HL-60 (cell line): ENCODE measurements around the gene ACOX2.

Source experiments
- DNase-seq, 2 experiments: peaks; one replicate each; pipeline ENCODE4 v3.0.0-alpha.2; 2010 to 2020; ENCODE audit warnings: low read depth in 1 of 2, low spot score in 1 of 2
- H3K27ac ChIP-seq: fragments of 250-450 bp; sonication (Bioruptor Pico); replicated peaks from 2 replicates; pipeline ENCODE4 v1.5.1; 2020; ENCODE audit warnings: mild to moderate bottlenecking, moderate library complexity
- H3K27me3 ChIP-seq: fragments of 250-450 bp; sonication (Bioruptor Pico); 2 replicates; pipeline ENCODE4 v1.5.1; 2021; ENCODE audit warnings: mild to moderate bottlenecking, moderate library complexity; ENCODE audit not compliant: insufficient read depth, poor library complexity, severe bottlenecking
- H3K4me3 ChIP-seq: replicated peaks from 2 replicates; pipeline ENCODE4 v1.5.1; 2011; ENCODE audit warnings: mild to moderate bottlenecking, control low read depth, low read length; ENCODE audit not compliant: insufficient read depth
- CTCF ChIP-seq: IDR thresholded peaks from one replicate; pipeline ENCODE4 v1.5.1; 2011; ENCODE audit warnings: low read length, control low read depth, inconsistent platforms; ENCODE audit not compliant: insufficient read depth
- GABPA ChIP-seq: IDR thresholded peaks from 2 replicates; pipeline ENCODE4 v1.6.1; 2012; ENCODE audit warnings: low read depth
- POLR2AphosphoS5 ChIP-seq: IDR thresholded peaks from 2 replicates; pipeline ENCODE4 v1.6.1; 2012; ENCODE audit warnings: low read depth
- REST ChIP-seq: IDR thresholded peaks from 2 replicates; pipeline ENCODE4 v1.6.1; 2012; ENCODE audit warnings: low read depth; ENCODE audit not compliant: insufficient replicate concordance
- SPI1 ChIP-seq: IDR thresholded peaks from 2 replicates; pipeline ENCODE4 v1.6.1; 2012; ENCODE audit warnings: low read depth, mild to moderate bottlenecking, borderline replicate concordance

ACOX2 gene

GRCh38 chr3:58534592-58535494, 2.1 kb downstream of the ACOX2 start:
- Histone ChIP-seq H3K27me3 (no peaks in the 10 kb centered on the region), H3K27ac (no peak overlapping the region), H3K4me3 (no peak overlapping the region)
- DNase-seq, result no peak
- TF ChIP-seq POLR2AphosphoS5 (no peak), CTCF (no peak), SPI1 (no peak), GABPA (no peak), REST (no peak)

- TF ChIP-seq CTCF (peak; percentile 92), POLR2AphosphoS5 (no peak), REST (no peak), SPI1 (peak; percentile 49; the same call in 1 of the 2 replicates)
- Histone ChIP-seq H3K27me3 (no peaks in the 10 kb centered on the region), H3K4me3 (no peak overlapping the region), H3K27ac (no peak overlapping the region)
- DNase-seq, result peak; percentile 43 to 73
Observed at GRCh38 chr3:58532794-58533220, 4.2 kb downstream of the ACOX2 start.

GRCh38 chr3:58531956-58532355, 5.0 kb downstream of the ACOX2 start:
- H3K27me3 ChIP-seq, result no peaks in the 10 kb centered on the region
- TF ChIP-seq CTCF (peak; percentile 14), REST (no peak)
- H3K4me3 ChIP-seq, result no peak overlapping the region
- no peak for DNase-seq
- no peak overlapping the region for H3K27ac ChIP-seq
